HepG2 (cell line): ENCODE data around the gene GSS. TPM values are rescaled to one million over a fixed set of nuclear protein-coding genes. Genes with fewer than 3 reads are reported as not detected.

Experiments
- ARNT ChIP-seq: fragments of 450-650 bp; IDR thresholded peaks from 2 replicates; pipeline ENCODE4 v1.6.1; 2017
- CBX5 ChIP-seq: sonication (generic); formaldehyde crosslinking; IDR thresholded peaks from 2 replicates; pipeline ENCODE4 v1.4.0; 2020; ENCODE audit warnings: missing genetic modification reagents, borderline replicate concordance
- CEBPB ChIP-seq: IDR thresholded peaks from 2 replicates; pipeline ENCODE4 v1.6.1; 2011; ENCODE audit warnings: low read depth, low read length, improper control_type of control experiment, borderline replicate concordance
- E2F1 ChIP-seq: sonication (generic); formaldehyde crosslinking; IDR thresholded peaks from 2 replicates; pipeline ENCODE4 v1.5.0; 2020; ENCODE audit warnings: missing genetic modification reagents
- ETV5 ChIP-seq: IDR thresholded peaks from 2 replicates; pipeline ENCODE4 v1.6.1; 2018; ENCODE audit warnings: missing biosample characterization, missing genetic modification reagents, inconsistent platforms, borderline replicate concordance
- FOXM1 ChIP-seq: sonication (generic); formaldehyde crosslinking; IDR thresholded peaks from 2 replicates; pipeline ENCODE4 v1.5.0; 2020; ENCODE audit warnings: missing genetic modification reagents
- HIC2 ChIP-seq: sonication (generic); formaldehyde crosslinking; IDR thresholded peaks from 2 replicates; pipeline ENCODE4 v1.9.0; 2022; ENCODE audit warnings: low read depth, missing genetic modification reagents
- HINFP ChIP-seq: sonication (generic); formaldehyde crosslinking; IDR thresholded peaks from 2 replicates; pipeline ENCODE4 v1.4.0; 2020; ENCODE audit warnings: low read depth, mild to moderate bottlenecking, missing genetic modification reagents
- HNRNPLL ChIP-seq: fragments of 200-400 bp; formaldehyde crosslinking; IDR thresholded peaks from 2 replicates; pipeline ENCODE4 v1.6.1; 2017; ENCODE audit warnings: mild to moderate bottlenecking, low read depth, low read length; ENCODE audit not compliant: poor library complexity, severe bottlenecking
- LCORL ChIP-seq, 2 experiments: fragments of 450-650 bp in 1 of 2; sonication (generic) in 1 of 2; formaldehyde crosslinking in 1 of 2; IDR thresholded peaks; 2 replicates each; pipeline versions ENCODE4 v1.5.0 to v1.6.1; 2017 to 2020; ENCODE audit warnings: antibody characterized with exemption in 1 of 2, missing genetic modification reagents in 1 of 2
- MEIS1 ChIP-seq: sonication (generic); formaldehyde crosslinking; IDR thresholded peaks from 2 replicates; pipeline ENCODE4 v1.9.0; 2021; ENCODE audit warnings: mild to moderate bottlenecking, missing genetic modification reagents, moderate library complexity, borderline replicate concordance
- MXD1 ChIP-seq: sonication (generic); formaldehyde crosslinking; IDR thresholded peaks from 2 replicates; pipeline ENCODE4 v1.4.0; 2020; ENCODE audit warnings: mild to moderate bottlenecking, missing genetic modification reagents
- MZF1 ChIP-seq: sonication (generic); formaldehyde crosslinking; IDR thresholded peaks from 2 replicates; pipeline ENCODE4 v1.8.1; 2023; ENCODE audit warnings: mild to moderate bottlenecking, missing genetic modification reagents, borderline replicate concordance
- NFE2 ChIP-seq: sonication (generic); formaldehyde crosslinking; IDR thresholded peaks from 2 replicates; pipeline ENCODE4 v1.4.0; 2020; ENCODE audit warnings: missing genetic modification reagents
- POGK ChIP-seq: sonication (generic); formaldehyde crosslinking; conservative IDR thresholded peaks from 2 replicates; pipeline ENCODE4 v1.8.0; 2022; ENCODE audit warnings: mild to moderate bottlenecking, moderate library complexity, missing genetic modification reagents
- SOX5 ChIP-seq: IDR thresholded peaks from 2 replicates; pipeline ENCODE4 v1.6.1; 2016; ENCODE audit warnings: borderline replicate concordance
- TFDP1 ChIP-seq: IDR thresholded peaks from 2 replicates; pipeline ENCODE4 v1.6.1; 2016; ENCODE audit warnings: missing compliant biosample characterization, missing genetic modification reagents, borderline replicate concordance
- ZNF17 ChIP-seq: sonication (generic); formaldehyde crosslinking; IDR thresholded peaks from 2 replicates; pipeline ENCODE4 v1.5.0; 2020; ENCODE audit warnings: mild to moderate bottlenecking, missing genetic modification reagents
- ZNF207 ChIP-seq: fragments of 450-650 bp; IDR thresholded peaks from 2 replicates; pipeline ENCODE4 v1.6.1; 2016; ENCODE audit warnings: antibody characterized with exemption, borderline replicate concordance
- ZNF326 ChIP-seq: sonication (generic); formaldehyde crosslinking; IDR thresholded peaks from 2 replicates; pipeline ENCODE4 v1.4.0; 2020; ENCODE audit warnings: missing genetic modification reagents, borderline replicate concordance
- ZNF615 ChIP-seq: sonication (generic); formaldehyde crosslinking; IDR thresholded peaks from 2 replicates; pipeline ENCODE4 v1.5.0; 2020; ENCODE audit warnings: mild to moderate bottlenecking, missing genetic modification reagents, borderline replicate concordance
- ZSCAN25 ChIP-seq: sonication (generic); formaldehyde crosslinking; IDR thresholded peaks from 2 replicates; pipeline ENCODE4 v1.8.0; 2022; ENCODE audit warnings: mild to moderate bottlenecking, missing genetic modification reagents
- polyA plus RNA-seq, 8 experiments: library from polyadenylated mRNA; depleted of rRNA in 3 of 8; stranded (reverse) in 7 of 8; unstranded in 1 of 8; fragments of >200 nt; fragmentation: Illumina TruSeq in 4 of 8; extraction: Trizol in 4 of 8; gene quantifications; 2 replicates each; pipeline versions ENCODE4 v1.2.1 to v1.2.3, GENCODE V29; 2011 to 2016; ENCODE audit warnings: low read depth in 4 of 8, missing spikeins in 1 of 8, mixed read lengths in 1 of 8; ENCODE audit not compliant: insufficient read depth in 1 of 8
- total RNA-seq, 5 experiments: library from RNA; depleted of rRNA; stranded (reverse); fragments of >200 nt; fragmentation: Illumina TruSeq; extraction: Trizol; gene quantifications; 2 replicates each; pipeline ENCODE4 v1.2.3, GENCODE V29; 2016; ENCODE audit warnings: low read depth in 1 of 5

GSS gene
- total and polyA plus RNA-seq, 2 of the 13 experiments (the other 11 are each of a cell fraction or from before 2014, with no cell fraction given), result 80.1 to 102 TPM

GRCh38 chr20:34994509-34995131, 39.0 kb upstream of the GSS start (continued):
- TF ChIP-seq HIC2 (CRISPR knock-in tag) (peak; percentile 95; the same call in 1 of the 2 replicates), MEIS1 (CRISPR knock-in tag) (no peak), POGK (CRISPR knock-in tag) (no peak), ZNF207 (no peak), CBX5 (CRISPR knock-in tag) (no peak), ZNF326 (CRISPR knock-in tag) (no peak), HINFP (CRISPR knock-in tag) (no peak), MZF1 (no peak), HNRNPLL (no peak), ARNT (no peak), NFE2 (CRISPR knock-in tag) (no peak), SOX5 (CRISPR knock-in tag) (peak; percentile 67), LCORL (IDR thresholded peaks at IDR 0.05) (no peak), LCORL (CRISPR knock-in tag; IDR thresholded peaks at IDR 0.05) (peak; percentile 80), ZNF615 (CRISPR knock-in tag) (no peak), ETV5 (CRISPR knock-in tag) (no peak; the same call in 1 of the 2 replicates), MXD1 (CRISPR knock-in tag) (no peak), FOXM1 (CRISPR knock-in tag) (no peak), ZSCAN25 (CRISPR knock-in tag) (peak; percentile 38), CEBPB (no peak), ZNF17 (CRISPR knock-in tag) (no peak), TFDP1 (CRISPR knock-in tag) (peak; percentile 63; the same call in 1 of the 2 replicates), E2F1 (CRISPR knock-in tag) (no peak)
